WERI-Rb-1 (cell line): ENCODE data around the gene CDK13.

Experiments used
- DNase-seq: peaks from one replicate; pipeline ENCODE4 v3.0.0-alpha.2; 2020
- H3K27ac ChIP-seq: fragments of 250-450 bp; sonication (Bioruptor Pico); 2 replicates; pipeline ENCODE4 v1.5.1; 2020; ENCODE audit warnings: mild to moderate bottlenecking, moderate library complexity
- H3K27me3 ChIP-seq: fragments of 250-450 bp; sonication (Bioruptor Pico); 2 replicates; pipeline ENCODE4 v1.5.1; 2021; ENCODE audit warnings: mild to moderate bottlenecking, low read depth, moderate library complexity; ENCODE audit not compliant: insufficient read depth, severe bottlenecking
- H3K36me3 ChIP-seq: fragments of 250-450 bp; sonication (Bioruptor Pico); 2 replicates; pipeline ENCODE4 v1.5.1; 2020; ENCODE audit warnings: mild to moderate bottlenecking, moderate library complexity
- H3K4me3 ChIP-seq: 2 replicates; pipeline ENCODE4 v1.5.1; 2011; ENCODE audit warnings: low read depth, mild to moderate bottlenecking, control low read depth, low read length
- H3K9me3 ChIP-seq: fragments of 250-450 bp; sonication (Bioruptor Pico); 2 replicates; pipeline ENCODE4 v1.5.1; 2021; ENCODE audit warnings: mild to moderate bottlenecking, moderate library complexity; ENCODE audit not compliant: severe bottlenecking
- CTCF ChIP-seq: IDR thresholded peaks from 2 replicates; pipeline ENCODE4 v1.5.1; 2011; ENCODE audit warnings: low read depth, mild to moderate bottlenecking, control low read depth, inconsistent platforms, low read length

CDK13 gene

GRCh38 chr7:40047661-40048060 lies 97.6 kb downstream of the CDK13 start:
- no peak for DNase-seq
- Histone ChIP-seq H3K4me3 (no peak overlapping the region), H3K27me3 (no peaks in the 10 kb centered on the region), H3K9me3 (no peaks in the 10 kb centered on the region), H3K27ac (no peak overlapping the region), H3K36me3 (no peaks in the 10 kb centered on the region)
- no peak for TF ChIP-seq CTCF

DNA sequence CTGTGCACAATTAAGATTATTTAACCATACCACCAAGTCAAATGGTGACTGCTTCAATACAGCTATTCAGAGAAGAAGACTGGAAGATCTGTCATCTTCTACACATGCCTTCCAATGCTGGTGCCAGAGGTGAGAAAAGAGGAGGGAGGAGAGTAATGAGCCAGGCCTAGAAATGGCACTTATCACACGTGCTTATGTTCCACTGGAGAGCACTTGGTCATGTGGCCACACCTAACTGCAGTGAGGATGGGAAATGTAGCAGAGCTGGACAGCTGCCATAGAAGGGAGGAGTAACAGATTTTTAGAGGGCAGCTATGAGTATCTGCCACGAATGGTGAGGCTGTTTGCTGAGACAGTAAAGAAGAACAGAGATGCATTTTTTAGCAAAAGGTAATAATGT lies 107.2 kb downstream of the CDK13 start:
- no peak for TF ChIP-seq CTCF
- Histone ChIP-seq H3K36me3 (no peaks in the 10 kb centered on the region; the same call in 1 of the 2 replicates), H3K27me3 (no peaks in the 10 kb centered on the region), H3K27ac (no peak overlapping the region), H3K4me3 (no peak overlapping the region), H3K9me3 (no peaks in the 10 kb centered on the region)
- DNase-seq, result no peak

- Histone ChIP-seq H3K27ac (no peak overlapping the region), H3K9me3 (no peaks in the 10 kb centered on the region), H3K36me3 (peaks cover 5% of the 10 kb centered on the region; the same call in 1 of the 2 replicates), H3K4me3 (no peak overlapping the region), H3K27me3 (no peaks in the 10 kb centered on the region)
- DNase-seq, result no peak
- TF ChIP-seq CTCF, result no peak
These were observed 108.0 kb downstream of the CDK13 start for GRCh38 chr7:40058026-40058425.

DNA sequence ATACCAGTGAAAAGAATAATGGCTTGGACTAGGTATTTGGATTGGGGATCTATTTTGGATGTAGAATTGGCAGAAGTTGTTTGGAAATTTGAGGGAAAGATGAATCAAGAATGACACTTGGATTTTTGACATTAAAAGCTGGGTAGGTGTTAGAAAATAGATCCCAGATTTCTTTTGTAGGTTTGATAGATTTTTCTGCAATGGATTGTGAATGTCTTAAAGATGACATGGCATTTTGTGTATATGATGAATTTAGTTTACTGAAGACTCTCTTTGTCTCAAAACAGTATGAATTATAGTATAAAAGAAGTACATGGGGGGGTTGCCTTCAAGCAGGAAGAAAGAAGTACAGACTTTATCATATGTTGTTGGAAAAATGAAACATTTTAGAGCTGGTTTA lies 108.6 kb downstream of the CDK13 start:
- Histone ChIP-seq H3K36me3 (peaks cover 8% of the 10 kb centered on the region; the same call in 1 of the 2 replicates), H3K27me3 (no peaks in the 10 kb centered on the region), H3K9me3 (no peaks in the 10 kb centered on the region)

DNA sequence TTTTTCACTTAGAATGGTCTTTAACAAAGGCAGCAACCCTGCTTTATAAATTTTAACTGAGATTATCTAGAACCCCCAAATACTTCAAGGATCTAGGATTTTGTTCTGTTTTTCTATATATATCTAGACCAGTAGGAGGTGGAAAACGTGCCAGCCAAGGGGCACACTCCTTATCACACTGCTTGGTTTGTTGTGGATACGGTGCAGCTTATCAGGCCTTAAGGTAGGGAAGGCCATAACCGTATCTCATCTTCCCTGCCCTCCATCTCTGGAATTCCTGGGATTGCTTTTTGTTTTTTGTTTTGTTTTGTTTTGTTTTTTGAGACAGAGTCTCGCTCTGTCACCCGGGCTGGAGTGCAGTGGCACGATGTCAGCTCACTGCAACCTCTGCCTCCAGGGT lies 109.0 kb downstream of the CDK13 start:
- Histone ChIP-seq H3K4me3 (no peak overlapping the region), H3K27ac (no peak overlapping the region), H3K27me3 (no peaks in the 10 kb centered on the region), H3K36me3 (peaks cover 8% of the 10 kb centered on the region; the same call in 1 of the 2 replicates), H3K9me3 (no peaks in the 10 kb centered on the region)
- no peak for DNase-seq
- no peak for TF ChIP-seq CTCF

More for the DNA sequence above, 108.6 kb downstream of the CDK13 start:
- H3K4me3 ChIP-seq, result no peak overlapping the region
- TF ChIP-seq CTCF, result no peak
- H3K27ac ChIP-seq, result no peak overlapping the region
- DNase-seq, result no peak

DNA sequence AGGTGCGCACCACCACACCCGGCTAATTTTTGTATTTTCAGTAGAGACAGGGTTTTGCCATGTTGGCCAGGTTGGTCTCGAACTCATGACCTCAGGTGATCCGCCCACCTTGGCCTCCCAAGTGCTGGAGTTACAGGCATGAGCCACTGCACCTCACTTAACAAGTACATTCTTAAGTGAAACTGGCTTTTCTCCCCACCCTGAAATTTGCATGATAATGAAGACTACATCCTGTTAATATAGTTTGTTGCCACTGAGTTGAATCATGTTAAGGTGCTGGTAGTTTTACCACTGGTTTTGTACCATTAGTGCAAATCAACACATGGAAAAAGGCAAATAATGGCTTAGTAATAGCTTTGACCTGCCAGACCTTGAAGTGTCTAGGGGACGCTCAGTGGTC lies 122.2 kb downstream of the CDK13 start:
- H3K27ac ChIP-seq, result no peak overlapping the region

More for the DNA sequence above, 122.2 kb downstream of the CDK13 start:
- no peak for DNase-seq
- TF ChIP-seq CTCF, result no peak
- Histone ChIP-seq H3K27me3 (no peaks in the 10 kb centered on the region), H3K9me3 (no peaks in the 10 kb centered on the region), H3K4me3 (no peak overlapping the region), H3K36me3 (no peaks in the 10 kb centered on the region; the same call in 1 of the 2 replicates)
